Stimulated activated CD8-positive, alpha-beta memory T cell treated with anti-CD3 and anti-CD28 coated beads, Interleukin-12 subunit alpha, Interleukin-12 subunit beta, amount 100 ng/mL, for 24 hours (primary cell): ENCODE results near the gene OR1F1.
A peak's percentile ranks its signal among the peaks of the same experiment; 100 is the strongest.
"Not testable (repeated sequence)": the region's sequence is repeated elsewhere in the genome, so short reads cannot be mapped to it uniquely, and the experiment has no call there.

Experiments
- DNase-seq: peaks from one replicate; pipeline ENCODE4 v3.0.0-alpha.2; 2020; ENCODE audit errors: extremely low read depth

The OR1F1 gene

GRCh38 chr16:3198334-3199072, 10.5 kb downstream of the OR1F1 start:
- DNase-seq: no peak

GRCh38 chr16:3202903-3203539, 15.0 kb downstream of the OR1F1 start:
- no peak for DNase-seq

- DNase-seq: not testable (repeated sequence)
Observed at GRCh38 chr16:3205939-3206338, 17.9 kb downstream of the OR1F1 start.

DNA sequence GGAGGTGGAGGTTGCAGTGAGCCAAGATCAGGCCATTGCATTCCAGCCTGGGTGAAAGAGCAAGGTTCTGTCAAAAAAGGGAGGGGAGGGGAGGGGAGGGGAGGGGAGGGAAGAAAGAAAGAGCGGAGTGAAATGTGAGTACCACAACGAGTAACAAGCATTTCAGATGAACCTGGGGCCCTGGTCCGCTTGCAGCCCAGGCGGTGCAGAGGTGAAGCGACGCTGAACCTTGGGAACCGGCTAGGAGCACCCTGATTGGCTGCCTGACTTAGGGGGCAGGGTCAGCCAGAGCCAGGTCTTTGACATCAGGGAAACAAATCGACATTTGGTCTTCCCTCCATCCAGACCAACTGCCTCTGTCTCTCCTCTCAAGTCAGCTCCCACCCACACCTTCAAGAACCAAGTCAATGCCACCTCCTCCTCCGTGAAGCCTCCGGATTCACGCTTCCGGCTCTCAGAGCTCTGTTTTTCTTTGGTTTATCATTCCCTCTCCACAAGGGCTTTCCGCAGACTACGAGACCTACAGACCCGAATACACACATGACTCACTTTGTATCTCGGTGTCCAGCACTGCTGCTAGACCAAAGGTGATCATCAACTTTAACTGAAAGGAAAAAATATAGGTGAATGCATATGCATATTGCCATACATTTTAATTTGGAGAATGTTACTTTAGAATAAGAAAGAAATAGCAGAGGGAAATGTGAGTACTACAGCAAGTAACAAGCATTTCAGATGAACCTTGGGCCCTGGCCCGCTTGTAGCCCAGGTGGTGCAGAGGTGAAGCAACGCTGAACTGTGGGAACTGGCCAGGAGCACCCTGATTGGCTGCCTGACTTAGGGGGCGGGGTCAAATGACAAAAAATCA, 19.3 kb downstream of the OR1F1 start:
- DNase-seq: no peak

GRCh38 chr16:3212006-3212405, 24.0 kb downstream of the OR1F1 start:
- DNase-seq: no peak

GRCh38 chr16:3212567-3212966, 24.6 kb downstream of the OR1F1 start:
- no peak for DNase-seq

DNA sequence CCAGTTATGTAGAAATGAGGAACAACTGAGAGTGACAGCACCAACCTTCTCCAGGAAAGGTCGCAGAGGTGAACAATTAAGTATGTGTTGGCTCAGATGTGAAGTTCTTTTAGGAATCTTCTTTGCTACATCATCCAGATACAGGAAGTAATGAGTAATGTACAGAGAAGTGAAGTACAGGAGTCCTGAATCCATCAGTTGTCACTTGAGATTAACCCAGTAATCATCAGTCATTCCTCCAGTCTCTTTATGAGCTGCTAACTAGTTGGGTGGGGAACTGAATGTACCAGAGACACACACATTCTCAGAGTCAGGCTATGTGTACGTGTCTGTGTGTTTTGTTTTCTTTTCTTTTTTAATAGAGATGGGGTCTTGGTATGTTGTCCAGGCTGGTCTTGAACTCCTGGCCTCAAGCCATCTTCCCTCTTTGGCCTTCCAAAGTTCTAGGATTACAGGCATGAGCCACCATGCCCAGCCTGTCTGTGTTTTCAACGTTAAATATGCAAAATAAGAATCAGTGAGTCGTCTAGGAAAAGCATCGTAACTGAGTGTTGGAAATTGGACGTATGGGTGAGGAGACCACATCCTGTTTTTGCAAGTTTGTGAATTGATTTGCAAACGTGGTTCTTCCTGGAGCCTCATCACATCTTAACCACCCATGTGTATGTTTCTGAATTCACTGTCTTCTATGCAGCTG, 27.0 kb downstream of the OR1F1 start:
- DNase-seq: no peak

DNA sequence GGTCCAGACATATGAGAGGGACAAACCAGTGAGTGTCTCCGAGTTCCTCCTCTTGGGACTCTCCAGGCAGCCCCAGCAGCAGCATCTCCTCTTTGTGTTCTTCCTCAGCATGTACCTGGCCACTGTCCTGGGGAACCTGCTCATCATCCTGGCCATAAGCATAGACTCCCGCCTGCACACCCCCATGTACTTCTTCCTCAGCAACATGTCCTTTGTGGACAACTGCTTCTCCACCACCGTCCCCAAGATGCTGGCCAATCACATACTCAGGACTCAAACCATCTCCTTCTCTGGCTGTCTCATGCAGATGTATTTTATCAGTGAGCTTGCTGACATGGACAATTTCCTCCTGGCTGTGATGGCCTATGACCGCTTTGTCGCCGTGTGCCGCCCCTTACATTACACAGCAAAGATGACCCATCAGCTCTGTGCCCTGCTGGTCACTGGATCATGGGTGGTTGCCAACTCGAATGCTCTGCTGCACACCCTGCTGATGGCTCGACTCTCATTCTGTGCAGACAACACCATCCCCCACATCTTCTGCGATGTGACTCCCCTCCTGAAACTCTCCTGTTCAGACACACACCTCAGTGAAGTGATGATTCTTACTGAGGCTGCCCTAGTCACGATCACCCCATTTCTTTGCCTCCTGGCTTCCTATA, 27.7 kb downstream of the OR1F1 start:
- DNase-seq: no peak

DNA sequence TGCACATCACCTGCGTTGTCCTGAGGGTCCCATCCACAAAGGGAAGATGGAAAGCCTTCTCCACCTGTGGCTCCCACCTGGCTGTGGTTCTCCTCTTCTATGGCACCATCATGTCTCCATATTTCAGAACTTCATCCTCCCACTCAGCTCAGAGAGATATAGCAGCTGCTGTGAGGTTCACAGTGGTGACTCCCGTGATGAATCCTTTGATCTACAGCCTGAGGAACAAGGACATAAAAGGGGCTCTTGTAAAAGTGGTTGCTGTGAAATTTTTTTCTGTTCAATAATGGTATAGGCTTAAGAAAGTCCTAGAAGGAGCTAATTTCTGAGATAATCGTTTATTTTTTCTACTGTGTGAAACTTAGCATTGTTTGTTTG, 28.2 kb downstream of the OR1F1 start:
- no peak for DNase-seq

DNA sequence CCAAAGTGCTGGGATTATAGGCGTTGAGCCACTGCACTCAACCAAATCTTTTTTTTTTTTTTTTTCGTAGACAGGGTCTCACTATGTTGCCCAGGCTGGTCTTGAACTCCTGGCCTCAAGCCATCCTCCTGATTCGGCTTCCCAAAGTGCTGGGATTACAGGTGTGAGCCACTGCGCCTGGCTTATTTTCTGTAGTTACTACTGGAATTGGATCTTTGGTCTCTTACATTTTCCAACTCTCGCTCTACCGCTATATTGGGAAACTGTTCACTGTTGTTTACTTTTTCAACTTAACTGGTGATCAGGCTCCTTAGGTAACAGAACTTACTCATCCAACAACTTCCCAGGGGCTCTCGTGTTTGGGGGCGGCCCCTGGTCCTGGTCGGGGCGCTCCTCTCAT, 32.8 kb downstream of the OR1F1 start:
- no peak for DNase-seq

GRCh38 chr16:3223913-3224515, 36.0 kb downstream of the OR1F1 start:
- DNase-seq: no peak

GRCh38 chr16:3234543-3234856, 46.5 kb downstream of the OR1F1 start:
- no peak for DNase-seq

DNA sequence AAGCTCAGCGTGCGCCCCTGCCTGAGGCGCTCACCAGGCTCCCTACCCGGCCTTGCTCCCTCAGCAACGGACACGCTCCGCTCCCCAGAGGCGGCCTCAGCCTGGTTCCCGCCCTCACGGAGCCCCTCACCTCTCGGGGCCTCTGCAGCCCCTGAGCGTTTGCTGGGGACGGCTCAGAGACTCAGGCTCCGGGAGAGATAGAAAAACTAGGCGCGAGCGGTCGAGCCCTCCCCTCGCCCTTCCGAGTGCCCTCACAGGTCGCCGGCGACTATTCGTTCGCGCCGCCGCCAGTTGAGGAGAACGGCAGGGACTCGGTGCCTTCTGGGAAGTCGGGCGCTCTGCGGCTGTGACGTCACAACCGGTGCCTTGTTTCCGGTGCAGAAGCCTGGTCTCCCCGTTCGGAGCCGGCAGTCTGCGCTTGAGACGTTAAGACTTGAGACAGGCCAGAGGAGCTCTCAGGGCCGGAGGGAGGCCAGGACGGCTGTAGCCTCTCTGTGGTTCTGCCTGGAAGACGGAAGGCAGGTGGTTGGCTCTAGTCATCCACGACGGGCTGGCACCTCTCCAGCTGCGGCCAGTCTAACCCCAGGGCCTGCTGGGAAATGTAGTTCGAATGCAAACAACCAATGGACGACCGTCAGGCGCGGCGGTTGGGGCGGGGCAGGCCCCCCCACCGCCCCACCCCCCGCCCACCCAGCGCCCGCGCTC, 47.0 kb downstream of the OR1F1 start, which contains the start of gene ZNF200:
ZNF200 (minus strand) TSS at position 302 of the 705 bp plus-strand sequence. CDS start 1,403 bp downstream, outside the sequence.
- peak; percentile 87 for DNase-seq

- DNase-seq: no peak
Observed at GRCh38 chr16:3235856-3236669, 48.1 kb downstream of the OR1F1 start.

DNA sequence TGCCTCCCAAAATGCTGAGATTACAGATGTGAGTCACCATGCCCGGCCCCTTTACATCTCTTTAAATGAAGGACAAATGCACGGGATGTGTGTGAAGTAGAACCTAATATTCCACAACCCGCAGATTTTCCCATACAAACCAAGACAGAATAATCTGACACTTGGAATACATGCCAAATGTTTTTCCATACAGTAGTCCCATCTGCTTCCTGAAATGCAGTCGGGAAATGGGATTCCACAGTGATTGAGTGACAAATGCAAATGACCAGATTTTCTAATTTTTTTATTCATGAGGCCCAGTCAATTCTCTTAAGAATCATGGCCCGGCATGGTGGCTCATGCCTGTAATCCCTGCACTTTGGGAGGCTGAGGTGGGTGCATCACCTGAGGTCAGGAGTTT, 53.8 kb downstream of the OR1F1 start:
- DNase-seq: no peak

DNA sequence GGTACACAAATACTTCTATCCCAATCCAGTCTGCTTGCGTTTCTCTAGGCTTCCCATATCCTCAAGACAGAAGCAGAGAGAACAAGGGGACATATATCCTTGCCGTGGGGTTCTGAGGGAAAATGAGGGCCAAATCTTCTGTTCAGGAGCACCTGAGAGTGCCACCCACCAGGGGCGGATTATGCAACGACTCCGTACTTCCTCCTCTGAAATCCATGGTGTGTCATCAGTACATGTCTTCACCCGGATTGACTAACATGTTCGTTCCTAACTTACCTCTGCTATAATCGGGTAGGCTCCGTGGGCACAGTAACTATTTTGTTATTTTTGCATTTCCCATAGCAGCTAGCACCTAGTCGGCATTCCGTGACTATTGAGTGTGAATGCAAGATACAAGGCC, 54.7 kb downstream of the OR1F1 start:
- DNase-seq: no peak

DNA sequence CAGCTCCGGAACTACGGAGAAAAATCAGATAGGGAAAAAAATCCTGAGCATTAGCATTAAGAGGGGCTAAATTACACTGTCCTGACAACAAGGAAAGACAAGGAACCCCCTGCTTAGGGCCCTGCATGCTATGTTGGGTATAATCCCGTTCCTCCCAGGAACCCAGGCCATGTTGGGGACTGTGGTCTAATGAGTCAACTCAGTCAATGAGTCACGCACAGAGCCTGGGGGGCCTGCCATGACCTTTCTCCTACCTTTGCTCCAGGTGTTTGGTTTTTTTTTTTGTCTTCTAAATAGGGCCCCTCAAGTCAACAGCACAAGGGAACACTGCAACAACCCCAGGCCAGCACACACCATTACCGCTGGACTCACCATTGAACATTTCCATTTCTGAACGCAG, 55.9 kb downstream of the OR1F1 start:
- DNase-seq: no peak

GRCh38 chr16:3246002-3246401, 58.0 kb downstream of the OR1F1 start:
- DNase-seq: no peak

DNA sequence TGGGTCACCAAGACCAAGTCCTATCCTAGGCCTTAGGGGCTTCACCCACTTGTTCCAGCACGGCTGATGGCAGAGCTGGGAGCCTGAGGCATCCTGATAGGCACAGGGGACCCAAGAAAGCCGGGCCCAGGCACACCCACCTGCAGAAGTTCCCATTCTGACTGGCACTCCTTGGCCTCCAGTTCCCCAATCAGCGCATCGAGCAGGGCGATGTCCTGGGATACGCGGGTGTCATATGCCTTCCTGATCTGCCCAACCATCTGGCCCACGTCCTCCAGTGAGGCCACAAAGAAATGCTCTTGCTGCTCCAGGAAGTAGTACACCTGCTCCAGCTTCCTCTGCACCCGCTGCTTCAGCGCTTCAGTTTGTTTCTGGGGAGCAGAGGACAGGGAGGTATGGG, 58.9 kb downstream of the OR1F1 start:
- DNase-seq: no peak

- no peak for DNase-seq
Observed at GRCh38 chr16:3248596-3248995, 60.6 kb downstream of the OR1F1 start.
